MCF 10A (cell line): Measurements from ENCODE around the gene MX2. TPM values are rescaled to one million over a fixed set of nuclear protein-coding genes. Genes with fewer than 3 reads are reported as not detected.

ENCODE experiments used
- BruUV-seq: library from RNA; stranded (reverse); fragments of 400-500 nt; replicated peaks from 2 replicates; lab custom pipeline; 2021; lab: Mats Ljungman, UMichigan
- CTCF ChIA-PET: fragments of 300-600 bp; sonication (Branson Sonifier 250); formaldehyde crosslinking; extraction: SDS; loops from one replicate; lab custom pipeline; 2021; ENCODE audit warnings: antibody characterized with exemption, inconsistent platforms; lab: Yijun Ruan, JAX
- POLR2A ChIA-PET: fragments of 300-600, 350-650 bp; sonication (Branson Sonifier 250); formaldehyde crosslinking; extraction: SDS; loops from one replicate; lab custom pipeline; 2020; ENCODE audit warnings: antibody characterized with exemption, inconsistent platforms; lab: Yijun Ruan, JAX
- DNase-seq: peaks from one replicate; pipeline ENCODE4 v3.0.0-alpha.2; 2018; ENCODE audit not compliant: unreplicated experiment
- H3K27ac Mint-ChIP-seq: one replicate; pipeline ENCODE4 v1.8.0; 2022; ENCODE audit warnings: mild to moderate bottlenecking, low read depth, mixed read lengths; ENCODE audit not compliant: unreplicated experiment
- H3K27me3 Mint-ChIP-seq: one replicate; pipeline ENCODE4 v1.8.0; 2022; ENCODE audit warnings: mixed read lengths; ENCODE audit not compliant: insufficient read depth, unreplicated experiment
- H3K36me3 Mint-ChIP-seq: one replicate; pipeline ENCODE4 v1.8.0; 2022; ENCODE audit warnings: mild to moderate bottlenecking, moderate library complexity, mixed read lengths; ENCODE audit not compliant: insufficient read depth, unreplicated experiment
- H3K4me1 Mint-ChIP-seq: one replicate; pipeline ENCODE4 v1.8.0; 2022; ENCODE audit warnings: mixed read lengths; ENCODE audit not compliant: insufficient read depth, unreplicated experiment
- H3K4me3 Mint-ChIP-seq: one replicate; pipeline ENCODE4 v1.8.0; 2022; ENCODE audit warnings: mild to moderate bottlenecking, moderate library complexity, mixed read lengths; ENCODE audit not compliant: unreplicated experiment
- H3K9me3 Mint-ChIP-seq: one replicate; pipeline ENCODE4 v1.8.0; 2022; ENCODE audit warnings: mixed read lengths; ENCODE audit not compliant: unreplicated experiment
- intact Hi-C: fragments of 100-400 bp; cut with micrococcal nuclease; formaldehyde crosslinking; loops from 2 replicates; pipeline ENCODE4 v1.14.1; 2022
- total RNA-seq: library from RNA; stranded (reverse); gene quantifications from 2 replicates; pipeline ENCODE4 v1.2.3, GENCODE V29; 2022
- TF ChIP-seq, protein P1 (sequence below): fragments of 200-600 bp; IDR thresholded peaks from one replicate; pipeline ENCODE4 v1.8.0; 2022; ENCODE audit warnings: antibody characterized with exemption, mild to moderate bottlenecking; ENCODE audit not compliant: unreplicated experiment

Gene MX2
- total RNA-seq, 1 experiment from 2014 or later, result not detected

DNA sequence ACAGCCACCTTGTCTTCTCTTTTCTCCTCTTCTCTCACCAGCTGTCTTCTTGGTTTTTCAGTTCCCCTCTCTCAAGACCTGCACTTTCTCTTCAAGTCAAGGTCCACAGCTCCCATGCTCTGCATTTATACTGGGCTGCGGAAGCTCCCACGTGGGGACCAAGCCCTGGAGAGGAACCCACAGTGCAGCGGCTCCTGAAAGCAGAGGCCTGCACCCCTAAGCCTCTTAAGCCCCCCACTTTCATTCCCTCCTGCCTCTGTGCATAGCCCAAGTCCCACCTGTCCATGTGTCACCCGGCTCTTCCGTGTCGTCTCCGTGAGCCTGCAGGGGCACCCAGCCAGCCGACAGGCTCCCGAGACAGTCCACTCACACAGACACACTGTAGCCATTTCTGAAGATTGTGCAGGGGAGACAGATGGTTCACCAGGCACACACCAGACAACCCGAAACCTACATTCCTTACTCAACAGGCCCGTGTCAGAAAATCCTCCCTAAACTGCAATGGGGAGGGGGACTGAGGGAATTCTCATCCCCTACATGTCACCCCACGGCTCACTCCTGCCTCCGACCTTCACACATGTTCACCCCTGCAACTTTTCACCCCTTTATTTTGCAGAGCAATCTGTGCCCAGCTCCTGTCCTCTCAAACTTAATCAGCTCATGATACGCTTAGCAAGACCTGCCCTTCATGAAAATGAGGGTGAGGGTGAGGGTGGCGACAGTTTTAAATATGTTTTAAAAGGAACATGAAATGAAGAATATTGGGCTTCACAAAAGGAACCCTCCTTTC lies 6.3 kb downstream of the MX2 start:
- H3K27ac Mint-ChIP-seq, result no peak overlapping the region
- H3K4me3 Mint-ChIP-seq, result no peak overlapping the region
- H3K27me3 Mint-ChIP-seq, result peaks cover 12% of the 10 kb centered on the region
- ChIA-PET POLR2A (no interaction called here), CTCF (interaction anchor here (0.8 to 0.9 kb wide), 2 partner anchors 247 to 740 kb away, joined by 3 read pairs; no protein-coding TSS in a partner anchor)
- intact Hi-C loops, result no loop called here
- TF ChIP-seq, protein P1, sequence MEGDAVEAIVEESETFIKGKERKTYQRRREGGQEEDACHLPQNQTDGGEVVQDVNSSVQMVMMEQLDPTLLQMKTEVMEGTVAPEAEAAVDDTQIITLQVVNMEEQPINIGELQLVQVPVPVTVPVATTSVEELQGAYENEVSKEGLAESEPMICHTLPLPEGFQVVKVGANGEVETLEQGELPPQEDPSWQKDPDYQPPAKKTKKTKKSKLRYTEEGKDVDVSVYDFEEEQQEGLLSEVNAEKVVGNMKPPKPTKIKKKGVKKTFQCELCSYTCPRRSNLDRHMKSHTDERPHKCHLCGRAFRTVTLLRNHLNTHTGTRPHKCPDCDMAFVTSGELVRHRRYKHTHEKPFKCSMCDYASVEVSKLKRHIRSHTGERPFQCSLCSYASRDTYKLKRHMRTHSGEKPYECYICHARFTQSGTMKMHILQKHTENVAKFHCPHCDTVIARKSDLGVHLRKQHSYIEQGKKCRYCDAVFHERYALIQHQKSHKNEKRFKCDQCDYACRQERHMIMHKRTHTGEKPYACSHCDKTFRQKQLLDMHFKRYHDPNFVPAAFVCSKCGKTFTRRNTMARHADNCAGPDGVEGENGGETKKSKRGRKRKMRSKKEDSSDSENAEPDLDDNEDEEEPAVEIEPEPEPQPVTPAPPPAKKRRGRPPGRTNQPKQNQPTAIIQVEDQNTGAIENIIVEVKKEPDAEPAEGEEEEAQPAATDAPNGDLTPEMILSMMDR, result no peak
- no TSS peak for BruUV-seq
- H3K4me1 Mint-ChIP-seq, result peaks cover 6% of the 10 kb centered on the region
- no peaks in the 10 kb centered on the region for H3K9me3 Mint-ChIP-seq
- DNase-seq, result no peak
- no peaks in the 10 kb centered on the region for H3K36me3 Mint-ChIP-seq

DNA sequence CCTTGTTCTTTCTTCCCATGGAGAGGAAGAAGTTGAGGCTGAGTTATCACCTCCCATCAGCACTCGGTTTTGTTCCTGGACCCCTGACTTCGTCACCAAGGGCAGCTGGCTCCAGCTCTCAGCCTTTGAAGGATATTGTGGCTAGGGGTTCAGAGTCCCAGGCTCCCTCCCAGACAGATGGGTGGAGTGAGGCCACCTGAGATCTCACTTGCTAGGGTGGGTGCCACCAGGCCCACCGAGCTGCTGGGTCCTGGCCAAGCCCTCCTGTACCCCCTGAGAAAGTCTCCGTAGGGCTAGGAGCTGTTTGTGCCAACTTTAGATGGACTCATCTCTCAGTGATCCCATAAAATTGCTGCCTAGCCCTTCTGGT lies 6.9 kb downstream of the MX2 start:
- no peaks in the 10 kb centered on the region for H3K36me3 Mint-ChIP-seq
- H3K27me3 Mint-ChIP-seq, result peaks cover 12% of the 10 kb centered on the region
- intact Hi-C loops, result no loop called here
- TF ChIP-seq, protein P1, result no peak
- ChIA-PET POLR2A (no interaction called here), CTCF (interaction anchor here (0.9 kb wide), 1 partner anchor 247 kb away, joined by 3 read pairs; no protein-coding TSS in a partner anchor)
- H3K9me3 Mint-ChIP-seq, result no peaks in the 10 kb centered on the region
- no peak overlapping the region for H3K4me3 Mint-ChIP-seq
- H3K27ac Mint-ChIP-seq, result no peak overlapping the region
- BruUV-seq, result no TSS peak
- DNase-seq, result no peak
- H3K4me1 Mint-ChIP-seq, result peaks cover 6% of the 10 kb centered on the region

DNA sequence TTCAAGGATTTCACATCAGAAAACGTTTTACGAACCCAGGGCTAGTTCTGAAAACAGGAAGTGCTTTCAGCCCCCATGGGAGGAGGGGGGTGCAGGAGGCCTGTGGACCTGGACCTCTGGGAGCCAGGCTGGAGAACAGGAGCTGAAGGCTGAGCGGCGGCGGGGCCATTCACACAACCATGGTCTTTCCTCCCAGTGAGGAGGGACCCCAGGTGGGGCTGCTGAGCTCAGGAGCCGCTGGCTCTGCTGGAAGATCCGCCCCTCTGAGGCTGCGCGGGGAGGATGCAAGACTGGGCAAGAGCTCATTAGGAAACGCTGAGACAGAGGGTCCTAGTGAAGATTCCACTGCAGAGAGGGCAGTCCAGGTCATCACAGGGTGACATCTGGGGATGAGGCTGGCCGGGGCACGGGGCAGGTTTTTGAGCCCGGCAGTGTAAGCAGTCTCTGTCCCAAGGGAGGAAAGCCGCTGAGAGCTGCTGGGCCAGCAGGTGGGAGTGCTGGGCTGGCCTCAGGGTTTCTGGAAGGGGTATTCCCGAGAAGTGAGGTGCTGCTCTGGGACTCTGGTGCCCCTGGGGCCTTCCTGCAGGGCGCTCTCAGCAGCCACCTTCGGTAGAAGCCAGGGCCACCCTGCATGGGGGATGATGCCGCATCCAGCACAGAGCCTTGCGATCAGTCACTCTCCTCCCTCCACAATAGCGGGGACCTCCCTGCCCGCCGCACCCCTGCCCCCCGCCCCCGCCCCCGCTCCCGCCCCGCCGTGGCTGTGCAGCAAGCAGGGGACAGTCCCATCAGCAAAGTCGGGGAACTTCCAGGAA lies 7.5 kb downstream of the MX2 start:
- Mint-ChIP-seq H3K27me3 (peaks cover 12% of the 10 kb centered on the region), H3K4me3 (no peak overlapping the region), H3K4me1 (peaks cover 6% of the 10 kb centered on the region), H3K27ac (no peak overlapping the region), H3K9me3 (no peaks in the 10 kb centered on the region), H3K36me3 (no peaks in the 10 kb centered on the region)
- no peak for DNase-seq
- POLR2A ChIA-PET, result no interaction called here
- CTCF ChIA-PET, result no interaction called here
- no TSS peak for BruUV-seq
- TF ChIP-seq, protein P1, result no peak
- intact Hi-C loops, result no loop called here
